Measurements from ENCODE around the gene GABARAPL1.

The GABARAPL1 gene

DNA sequence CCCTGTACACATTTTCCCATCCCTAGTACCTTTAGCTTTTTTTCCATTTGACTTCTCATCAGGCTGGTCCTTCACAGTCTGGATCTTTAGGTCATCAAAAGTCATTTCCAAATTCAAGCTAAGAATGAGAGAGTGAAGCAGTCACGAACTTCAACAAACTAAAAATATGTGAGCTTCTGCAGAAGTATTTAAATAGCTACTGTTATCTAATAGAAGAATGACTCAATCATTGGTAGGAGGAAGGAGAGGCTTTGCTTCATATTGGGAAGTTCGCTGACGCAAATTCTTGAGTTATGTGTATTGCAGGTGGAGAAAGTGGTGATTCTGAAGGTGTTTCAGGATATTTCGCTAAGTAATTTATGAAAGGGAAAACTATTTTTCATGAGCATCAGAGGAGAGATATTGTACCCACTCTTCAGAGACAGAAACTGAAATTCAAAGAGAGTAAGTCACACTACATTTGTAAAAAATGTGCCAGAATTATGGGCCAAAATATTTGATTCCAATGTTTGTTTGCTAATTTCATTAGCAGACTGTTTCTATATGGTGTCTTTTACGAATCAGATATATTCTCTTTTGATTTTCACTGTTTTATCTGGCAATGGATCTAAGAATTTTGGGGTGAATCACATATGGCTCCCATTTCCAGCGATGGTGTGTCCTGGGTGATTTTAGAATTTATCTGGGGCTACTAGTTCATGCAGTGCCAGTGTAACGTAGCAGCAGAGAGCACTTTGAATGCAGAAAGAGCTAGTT lies 40.5 kb upstream of the GABARAPL1 start, which contains the start of gene OLR1:
Gene OLR1 (minus strand): TSS at position 160 of the 756 bp plus-strand sequence. CDS start 55 bp downstream, at position 105.
- H3K4me3 ChIP-seq (ENCODE audit: control insufficient read depth, low read depth, low read length), result no peak within 1 kb of the TSS
- TF ChIP-seq, protein P1, sequence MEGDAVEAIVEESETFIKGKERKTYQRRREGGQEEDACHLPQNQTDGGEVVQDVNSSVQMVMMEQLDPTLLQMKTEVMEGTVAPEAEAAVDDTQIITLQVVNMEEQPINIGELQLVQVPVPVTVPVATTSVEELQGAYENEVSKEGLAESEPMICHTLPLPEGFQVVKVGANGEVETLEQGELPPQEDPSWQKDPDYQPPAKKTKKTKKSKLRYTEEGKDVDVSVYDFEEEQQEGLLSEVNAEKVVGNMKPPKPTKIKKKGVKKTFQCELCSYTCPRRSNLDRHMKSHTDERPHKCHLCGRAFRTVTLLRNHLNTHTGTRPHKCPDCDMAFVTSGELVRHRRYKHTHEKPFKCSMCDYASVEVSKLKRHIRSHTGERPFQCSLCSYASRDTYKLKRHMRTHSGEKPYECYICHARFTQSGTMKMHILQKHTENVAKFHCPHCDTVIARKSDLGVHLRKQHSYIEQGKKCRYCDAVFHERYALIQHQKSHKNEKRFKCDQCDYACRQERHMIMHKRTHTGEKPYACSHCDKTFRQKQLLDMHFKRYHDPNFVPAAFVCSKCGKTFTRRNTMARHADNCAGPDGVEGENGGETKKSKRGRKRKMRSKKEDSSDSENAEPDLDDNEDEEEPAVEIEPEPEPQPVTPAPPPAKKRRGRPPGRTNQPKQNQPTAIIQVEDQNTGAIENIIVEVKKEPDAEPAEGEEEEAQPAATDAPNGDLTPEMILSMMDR (conservative IDR thresholded peaks at IDR 0.05; ENCODE audit: control insufficient read depth, insufficient read depth, low read depth, low read length), result no peak
- no peak for DNase-seq (ENCODE audit: low read depth)

DNA sequence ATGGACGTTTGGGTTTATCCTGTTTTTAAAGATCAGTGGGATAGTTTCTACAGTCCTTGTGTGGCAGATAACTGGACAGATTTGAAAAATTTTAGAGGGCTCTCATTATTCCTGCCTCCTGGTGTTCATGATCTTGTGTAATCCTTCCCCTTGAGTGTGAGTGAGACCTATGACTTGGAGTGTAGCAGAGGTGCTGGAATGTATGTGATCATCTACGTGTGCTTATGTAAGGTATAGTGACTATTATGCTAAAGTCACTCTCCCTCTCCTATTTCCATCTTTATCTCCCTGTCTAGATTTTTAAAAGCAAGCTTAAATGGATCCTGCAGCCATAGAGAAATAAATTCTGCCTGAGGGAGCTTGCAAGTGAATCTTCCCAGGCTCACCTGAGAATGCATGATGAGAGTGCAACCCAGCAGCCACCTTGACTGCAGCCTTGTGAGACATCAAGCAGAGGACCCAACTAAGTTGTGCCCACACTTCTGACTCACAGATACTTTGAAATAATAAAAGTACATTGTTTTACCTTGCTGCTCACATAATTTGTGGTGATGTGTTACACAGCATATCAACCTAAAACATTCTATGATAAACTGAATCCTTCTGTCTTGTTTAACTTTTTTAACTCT lies 37.6 kb upstream of the GABARAPL1 start:
- TF ChIP-seq, protein P1 (conservative IDR thresholded peaks at IDR 0.05; ENCODE audit: control insufficient read depth, insufficient read depth, low read depth, low read length), result no peak
- DNase-seq (ENCODE audit: low read depth), result no peak
- no peak overlapping the region for H3K4me3 ChIP-seq (ENCODE audit: control insufficient read depth, low read depth, low read length)

DNA sequence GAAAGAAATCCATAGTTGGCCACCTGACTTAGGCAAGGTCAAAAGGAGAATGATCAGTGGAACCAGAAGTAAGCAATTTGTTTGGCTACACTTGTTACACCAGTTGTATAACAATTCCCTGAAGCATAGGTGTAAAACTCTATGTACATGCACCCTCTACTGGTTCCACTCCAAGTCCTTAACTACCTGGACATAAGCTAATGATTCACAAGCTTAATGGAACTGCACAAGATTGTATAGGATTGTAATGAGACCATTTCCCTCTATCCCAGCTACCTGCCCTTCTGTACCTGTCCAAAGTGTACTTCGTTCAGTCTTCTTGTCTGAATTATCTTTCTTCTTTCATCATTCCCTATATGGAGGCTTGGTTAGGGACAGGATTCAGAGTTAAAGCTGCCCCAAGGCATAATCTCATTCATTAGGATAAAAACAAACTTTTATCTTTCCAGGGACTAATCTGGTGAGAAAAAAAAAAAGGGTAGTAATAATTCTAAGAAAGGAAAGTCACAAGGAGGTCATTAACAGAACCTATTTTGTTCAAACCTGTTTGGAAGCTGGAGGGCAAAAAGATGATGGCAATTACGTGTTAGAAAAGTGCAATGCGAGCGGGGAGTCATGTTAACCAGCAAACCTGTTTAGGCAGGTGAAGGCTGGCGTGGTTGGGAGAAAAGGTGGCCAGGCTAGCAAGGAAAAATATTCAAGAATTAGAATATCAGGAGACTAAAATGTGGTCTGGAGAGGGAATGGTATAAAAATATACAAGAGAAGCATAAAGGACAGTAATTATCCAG lies 36.6 kb upstream of the GABARAPL1 start:
- DNase-seq (ENCODE audit: low read depth), result no peak
- TF ChIP-seq, protein P1 (conservative IDR thresholded peaks at IDR 0.05; ENCODE audit: control insufficient read depth, insufficient read depth, low read depth, low read length), result no peak
- H3K4me3 ChIP-seq (ENCODE audit: control insufficient read depth, low read depth, low read length), result no peak overlapping the region

DNA sequence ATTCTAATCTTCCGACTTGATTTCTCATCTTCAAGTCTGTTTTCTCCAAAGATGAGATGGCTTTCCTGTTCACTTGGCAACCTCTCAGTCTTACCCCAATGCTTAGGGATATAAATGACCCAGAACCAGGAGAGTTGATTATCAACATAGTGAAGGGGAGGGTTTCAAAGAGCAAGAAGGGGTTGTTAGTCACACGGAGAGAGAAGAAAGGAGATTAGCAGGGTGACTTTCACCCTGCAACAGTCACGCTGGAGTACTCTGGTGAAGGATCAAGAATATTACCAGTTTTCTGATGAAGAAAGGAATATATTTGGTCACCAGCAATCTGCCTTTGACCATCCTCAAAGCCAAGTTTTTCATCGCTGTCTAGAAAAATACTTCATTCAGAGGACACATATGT lies 33.9 kb upstream of the GABARAPL1 start, which contains the start of gene TMEM52B:
Gene TMEM52B (plus strand): TSS at position 212 of the 400 bp plus-strand sequence. CDS start 543 bp downstream, outside the sequence.
- H3K4me3 ChIP-seq (ENCODE audit: control insufficient read depth, low read depth, low read length), result no peak within 1 kb of the TSS
- TF ChIP-seq, protein P1 (conservative IDR thresholded peaks at IDR 0.05; ENCODE audit: control insufficient read depth, insufficient read depth, low read depth, low read length), result no peak
- DNase-seq (ENCODE audit: low read depth), result no peak

DNA sequence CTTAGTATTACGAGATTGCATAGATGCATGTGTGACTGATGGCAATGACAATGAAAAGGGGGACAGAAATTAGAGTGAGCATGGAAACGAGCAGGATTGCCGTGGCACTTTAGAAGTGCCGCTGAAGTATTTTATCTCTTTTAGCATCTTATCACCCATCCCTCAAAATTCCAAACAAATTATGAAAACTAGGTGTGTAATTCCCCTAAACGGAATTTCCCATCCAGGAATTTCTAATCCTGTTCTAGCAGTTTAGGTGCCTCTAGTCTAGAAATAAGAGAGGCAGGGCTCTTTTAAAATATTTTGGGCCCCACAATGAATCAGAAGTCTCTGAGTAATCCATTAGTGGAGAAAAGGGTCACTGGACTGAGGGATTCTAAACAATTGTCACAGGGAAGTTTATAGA lies 32.9 kb upstream of the GABARAPL1 start:
- TF ChIP-seq, protein P1 (conservative IDR thresholded peaks at IDR 0.05; ENCODE audit: control insufficient read depth, insufficient read depth, low read depth, low read length), result no peak
- no peak for DNase-seq (ENCODE audit: low read depth)

DNA sequence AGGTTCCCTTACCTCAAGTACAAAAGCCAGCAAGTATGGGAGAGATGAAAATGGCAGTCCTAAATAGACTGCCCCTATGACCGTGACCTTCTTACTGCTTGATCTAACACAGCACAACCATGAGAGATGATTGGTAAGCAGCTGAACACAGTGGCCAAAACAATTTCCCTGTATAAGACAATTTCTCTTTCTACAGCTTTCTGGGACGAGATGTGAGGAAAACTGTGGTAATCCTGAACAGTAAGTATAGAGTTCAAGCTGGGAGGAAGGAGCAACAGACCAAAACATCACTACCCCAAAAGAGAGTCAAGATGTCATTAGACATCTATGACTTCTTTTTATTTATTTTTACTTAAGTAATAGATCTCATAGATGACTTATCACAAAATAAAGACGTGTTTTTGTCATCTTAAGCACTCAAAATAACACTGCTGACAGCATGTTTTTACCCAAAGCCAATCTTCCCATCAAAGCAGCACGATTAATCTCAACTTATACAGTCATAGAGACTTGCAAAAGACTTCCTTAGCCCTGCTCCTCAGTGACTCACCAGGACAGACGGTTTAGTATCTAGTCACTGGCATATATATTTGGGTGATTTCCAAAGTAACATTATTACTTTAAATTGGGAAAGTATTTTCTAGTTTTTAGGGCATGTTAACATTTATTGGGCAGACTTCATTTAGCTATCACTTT lies 30.2 kb upstream of the GABARAPL1 start:
- H3K4me3 ChIP-seq (ENCODE audit: control insufficient read depth, low read depth, low read length), result no peak overlapping the region
- DNase-seq (ENCODE audit: low read depth), result peak; percentile 94
- TF ChIP-seq, protein P1 (conservative IDR thresholded peaks at IDR 0.05; ENCODE audit: control insufficient read depth, insufficient read depth, low read depth, low read length), result no peak

More for the DNA sequence above, 32.9 kb upstream of the GABARAPL1 start:
- H3K4me3 ChIP-seq (ENCODE audit: control insufficient read depth, low read depth, low read length), result no peak overlapping the region
